Measurements from ENCODE around the gene PRIM1.

DNA sequence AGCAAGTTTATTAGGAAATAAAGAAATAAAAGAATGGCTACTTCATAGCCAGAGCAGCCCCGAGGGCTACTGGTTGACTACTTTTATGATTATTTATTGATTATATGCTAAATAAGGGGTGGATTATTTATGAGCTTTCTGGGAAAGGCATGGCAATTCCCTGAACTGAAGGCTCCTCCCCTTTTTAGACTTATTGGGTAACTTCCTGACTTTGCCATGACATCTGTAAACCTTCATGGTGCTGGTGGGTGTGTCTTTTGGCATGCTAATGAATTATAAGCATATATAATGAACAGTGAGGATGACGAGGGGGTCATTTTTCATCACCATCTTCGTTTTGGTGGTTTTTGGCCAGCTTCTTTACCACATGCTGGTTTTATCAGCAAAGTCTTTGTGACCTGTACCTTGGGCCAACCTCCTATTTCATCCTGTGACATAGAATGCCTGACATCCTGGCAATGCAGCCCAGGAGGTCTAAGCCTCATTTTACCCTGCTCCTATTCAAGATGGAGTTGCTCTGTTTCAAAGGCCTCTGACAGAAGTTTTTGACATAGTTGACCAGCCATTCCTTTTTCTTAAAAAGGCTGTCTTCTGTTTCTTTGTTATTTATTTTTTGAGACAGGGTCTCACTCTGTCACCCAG lies 53.0 kb downstream of the PRIM1 start:
- no peak for TF ChIP-seq POLR2A (IDR thresholded peaks at IDR 0.05)
- TF ChIP-seq, protein P1, sequence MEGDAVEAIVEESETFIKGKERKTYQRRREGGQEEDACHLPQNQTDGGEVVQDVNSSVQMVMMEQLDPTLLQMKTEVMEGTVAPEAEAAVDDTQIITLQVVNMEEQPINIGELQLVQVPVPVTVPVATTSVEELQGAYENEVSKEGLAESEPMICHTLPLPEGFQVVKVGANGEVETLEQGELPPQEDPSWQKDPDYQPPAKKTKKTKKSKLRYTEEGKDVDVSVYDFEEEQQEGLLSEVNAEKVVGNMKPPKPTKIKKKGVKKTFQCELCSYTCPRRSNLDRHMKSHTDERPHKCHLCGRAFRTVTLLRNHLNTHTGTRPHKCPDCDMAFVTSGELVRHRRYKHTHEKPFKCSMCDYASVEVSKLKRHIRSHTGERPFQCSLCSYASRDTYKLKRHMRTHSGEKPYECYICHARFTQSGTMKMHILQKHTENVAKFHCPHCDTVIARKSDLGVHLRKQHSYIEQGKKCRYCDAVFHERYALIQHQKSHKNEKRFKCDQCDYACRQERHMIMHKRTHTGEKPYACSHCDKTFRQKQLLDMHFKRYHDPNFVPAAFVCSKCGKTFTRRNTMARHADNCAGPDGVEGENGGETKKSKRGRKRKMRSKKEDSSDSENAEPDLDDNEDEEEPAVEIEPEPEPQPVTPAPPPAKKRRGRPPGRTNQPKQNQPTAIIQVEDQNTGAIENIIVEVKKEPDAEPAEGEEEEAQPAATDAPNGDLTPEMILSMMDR (IDR thresholded peaks at IDR 0.05) = no peak

All from stomach (tissue), 4 donors.